Measurements from ENCODE around the gene TRAFD1.

TRAFD1 gene

GRCh38 chr12:112161711-112162110, 36.4 kb downstream of the TRAFD1 start:
- no peak for DNase-seq

- DNase-seq, result no peak
Observed at GRCh38 chr12:112162241-112162790, 37.0 kb downstream of the TRAFD1 start.

GRCh38 chr12:112163056-112163455, 37.7 kb downstream of the TRAFD1 start:
- no peak for DNase-seq

GRCh38 chr12:112163471-112163991, 38.2 kb downstream of the TRAFD1 start:
- no peak for DNase-seq

- no peak for DNase-seq
Observed at GRCh38 chr12:112164011-112164660, 38.8 kb downstream of the TRAFD1 start.

GRCh38 chr12:112165624-112166023, 40.3 kb downstream of the TRAFD1 start:
- no peak for DNase-seq

- no peak for DNase-seq
Observed at GRCh38 chr12:112166051-112167015, 41.0 kb downstream of the TRAFD1 start.

GRCh38 chr12:112167031-112167461, 41.7 kb downstream of the TRAFD1 start:
- no peak for DNase-seq

GRCh38 chr12:112167718-112168525, 42.6 kb downstream of the TRAFD1 start:
- no peak for DNase-seq

GRCh38 chr12:112168561-112168971, 43.2 kb downstream of the TRAFD1 start:
- DNase-seq, result no peak

- no peak for DNase-seq
Observed at GRCh38 chr12:112169161-112169872, 44.0 kb downstream of the TRAFD1 start.

- no peak for DNase-seq
Observed at GRCh38 chr12:112169966-112170365, 44.6 kb downstream of the TRAFD1 start.

- DNase-seq, result no peak
Observed at GRCh38 chr12:112170376-112170775, 45.0 kb downstream of the TRAFD1 start.

GRCh38 chr12:112170971-112171596, 45.7 kb downstream of the TRAFD1 start:
- DNase-seq, result no peak

GRCh38 chr12:112172556-112173324, 47.4 kb downstream of the TRAFD1 start:
- peak; percentile 29 for DNase-seq

- no peak for DNase-seq
Observed at GRCh38 chr12:112175361-112176155, 50.2 kb downstream of the TRAFD1 start.

- no peak for DNase-seq
Observed at GRCh38 chr12:112176321-112177010, 51.1 kb downstream of the TRAFD1 start.

GRCh38 chr12:112178796-112179195, 53.4 kb downstream of the TRAFD1 start:
- DNase-seq, result no peak

GRCh38 chr12:112179341-112179740, 54.0 kb downstream of the TRAFD1 start:
- no peak for DNase-seq
